Prostate gland (tissue), 2 donors: ENCODE results near the gene MOGAT2.

Experiments
- CTCF ChIP-seq, 4 experiments: fragments of 200-600 bp in 2 of 4; fragments of 450-650 bp in 2 of 4; sonication (generic) in 2 of 4; IDR thresholded peaks; 1 replicate in 3 of 4; 2 replicates in 1 of 4; pipeline ENCODE4 v1.5.1; 2016 to 2019; ENCODE audit warnings: antibody characterized with exemption in 4 of 4, mild to moderate bottlenecking in 2 of 4, moderate library complexity in 2 of 4
- POLR2A ChIP-seq: fragments of 450-650 bp; IDR thresholded peaks from one replicate; pipeline ENCODE4 v1.6.1; 2016; ENCODE audit warnings: antibody characterized with exemption, mild to moderate bottlenecking
- POLR2AphosphoS5 ChIP-seq: sonication (generic); formaldehyde crosslinking; IDR thresholded peaks from one replicate; pipeline ENCODE4 v1.6.1; 2017; ENCODE audit warnings: antibody characterized with exemption

- TF ChIP-seq CTCF (IDR thresholded peaks at IDR 0.05) (no peak), POLR2A (no peak), POLR2AphosphoS5 (no peak)
These were observed 15.9 kb downstream of the MOGAT2 start for GRCh38 chr11:75733431-75734107.
